ENCODE data around the gene HEATR9. TPM values are rescaled to one million over a fixed set of nuclear protein-coding genes. Genes with fewer than 3 reads are reported as not detected.

The HEATR9 gene
- total RNA-seq (2021) (not detected in 3 replicates), Bru-seq, nascent RNA (percentile 3 among the genes with signal in this experiment)
- long read RNA-seq, experiment 1, result 0 reads
- long read RNA-seq, experiment 2, result 0 reads
- long read RNA-seq, experiment 3, result 0 reads

GRCh38 chr17:35868737-35869136 is at the start of gene HEATR9:
HEATR9 (minus strand) TSS chr17:35868891; CDS start chr17:35868742, 149 bp downstream.
- Mint-ChIP-seq H3K36me3 (no peaks in the 10 kb centered on the region), H3K27me3 (ENCODE audit: low read depth) (no peaks in the 10 kb centered on the region), H3K4me1 (peaks cover 6% of the 10 kb centered on the region), H3K4me3 (no peak within 1 kb of the TSS), H3K9me3 (no peaks in the 10 kb centered on the region), H3K27ac (no peak within 1 kb of the TSS)
- TF ChIP-seq SMAD3 (CRISPR knock-in tag; IDR thresholded peaks at IDR 0.05; ENCODE audit: borderline replicate concordance) (no peak), USF2 (CRISPR knock-in tag; IDR thresholded peaks at IDR 0.05) (no peak), ZNF416 (CRISPR knock-in tag; IDR thresholded peaks at IDR 0.05) (no peak)
- ATAC-seq (no peak), DNase-seq (ENCODE audit: low spot score) (no peak)
- CTCF ChIA-PET, result interaction anchor here (0.9 kb wide), 1 partner anchor 60 kb away, joined by 3 read pairs; the partner anchor contains the start of gene TAF15
- POLR2A ChIA-PET, result no interaction called here

GRCh38 chr17:35917519-35918213 is 49.0 kb upstream of the HEATR9 start:
- TF ChIP-seq USF2 (CRISPR knock-in tag; IDR thresholded peaks at IDR 0.05), result no peak
- no peak for TF ChIP-seq NR3C1 (CRISPR knock-in tag; conservative IDR thresholded peaks at IDR 0.05; ENCODE audit: low read depth)
- no peak for TF ChIP-seq SOX15 (CRISPR knock-in tag; IDR thresholded peaks at IDR 0.05)
- TF ChIP-seq ZSCAN18 (CRISPR knock-in tag; IDR thresholded peaks at IDR 0.05), result no peak
- no peak for TF ChIP-seq NR1H2 (CRISPR knock-in tag; IDR thresholded peaks at IDR 0.05)
- TF ChIP-seq ZNF232 (CRISPR knock-in tag; IDR thresholded peaks at IDR 0.05), result no peak
- CTCF ChIA-PET, result no interaction called here
- POLR2A ChIA-PET, result no interaction called here
- H3K9me3 Mint-ChIP-seq, result peaks cover 48% of the 10 kb centered on the region
- H3K4me1 Mint-ChIP-seq, result 0 out of 2 replicates have a peak, but pooled peaks cover 1% of the 10 kb centered on the region
- no peak for DNase-seq (ENCODE audit: low spot score)
- H3K27ac Mint-ChIP-seq, result no peak overlapping the region
- H3K4me3 Mint-ChIP-seq, result no peak overlapping the region
- no peak for ATAC-seq
- peaks cover 4% of the 10 kb centered on the region; the same call in 1 of the 2 replicates for H3K27me3 Mint-ChIP-seq (ENCODE audit: low read depth)
- peaks cover 16% of the 10 kb centered on the region for H3K36me3 Mint-ChIP-seq

GRCh38 chr17:35915153-35915964 is 46.7 kb upstream of the HEATR9 start:
- peaks cover 63% of the 10 kb centered on the region for H3K9me3 Mint-ChIP-seq
- ChIA-PET CTCF (no interaction called here), POLR2A (no interaction called here)
- peaks cover 14% of the 10 kb centered on the region for H3K27me3 Mint-ChIP-seq (ENCODE audit: low read depth)
- H3K4me1 Mint-ChIP-seq, result no peaks in the 10 kb centered on the region
- H3K4me3 Mint-ChIP-seq, result no peak overlapping the region
- peaks cover 15% of the 10 kb centered on the region for H3K36me3 Mint-ChIP-seq
- ATAC-seq (no peak), DNase-seq (ENCODE audit: low spot score) (no peak)
- no peak overlapping the region for H3K27ac Mint-ChIP-seq
- TF ChIP-seq ATF6 (CRISPR knock-in tag; IDR thresholded peaks at IDR 0.05), result no peak
- no peak for TF ChIP-seq ATF2 (CRISPR knock-in tag; IDR thresholded peaks at IDR 0.05; ENCODE audit: borderline replicate concordance, low read depth)
- no peak for TF ChIP-seq ZNF532 (CRISPR knock-in tag; IDR thresholded peaks at IDR 0.05; ENCODE audit: borderline replicate concordance)
- TF ChIP-seq AR (CRISPR knock-in tag; IDR thresholded peaks at IDR 0.05), result no peak

Data from WTC11 (cell line).